RWPE1 (cell line): ENCODE results near the gene CHST3.
A peak's percentile ranks its signal among the peaks of the same experiment; 100 is the strongest.

Experiments used
- CTCF ChIA-PET: fragments of 350-600 bp; sonication (Branson Sonifier 250); formaldehyde crosslinking; extraction: SDS; loops from one replicate; lab custom pipeline; 2021; lab: Yijun Ruan, JAX
- POLR2A ChIA-PET: fragments of 400-600 bp; formaldehyde crosslinking; extraction: SDS; loops from one replicate; lab custom pipeline; 2020; ENCODE audit warnings: antibody characterized with exemption; ENCODE audit not compliant: low non-redundant PET; lab: Yijun Ruan, JAX
- DNase-seq: peaks from one replicate; pipeline ENCODE4 v3.0.0; 2012; ENCODE audit warnings: low spot score
- H3K27ac ChIP-seq: fragments of 450-650 bp; 2 replicates; pipeline ENCODE4 v1.5.1; 2017
- TF ChIP-seq, protein P1 (sequence below): fragments of 450-650 bp; conservative IDR thresholded peaks from 2 replicates; pipeline ENCODE4 v1.5.1; 2017; ENCODE audit warnings: low read depth, mild to moderate bottlenecking

Gene CHST3

DNA sequence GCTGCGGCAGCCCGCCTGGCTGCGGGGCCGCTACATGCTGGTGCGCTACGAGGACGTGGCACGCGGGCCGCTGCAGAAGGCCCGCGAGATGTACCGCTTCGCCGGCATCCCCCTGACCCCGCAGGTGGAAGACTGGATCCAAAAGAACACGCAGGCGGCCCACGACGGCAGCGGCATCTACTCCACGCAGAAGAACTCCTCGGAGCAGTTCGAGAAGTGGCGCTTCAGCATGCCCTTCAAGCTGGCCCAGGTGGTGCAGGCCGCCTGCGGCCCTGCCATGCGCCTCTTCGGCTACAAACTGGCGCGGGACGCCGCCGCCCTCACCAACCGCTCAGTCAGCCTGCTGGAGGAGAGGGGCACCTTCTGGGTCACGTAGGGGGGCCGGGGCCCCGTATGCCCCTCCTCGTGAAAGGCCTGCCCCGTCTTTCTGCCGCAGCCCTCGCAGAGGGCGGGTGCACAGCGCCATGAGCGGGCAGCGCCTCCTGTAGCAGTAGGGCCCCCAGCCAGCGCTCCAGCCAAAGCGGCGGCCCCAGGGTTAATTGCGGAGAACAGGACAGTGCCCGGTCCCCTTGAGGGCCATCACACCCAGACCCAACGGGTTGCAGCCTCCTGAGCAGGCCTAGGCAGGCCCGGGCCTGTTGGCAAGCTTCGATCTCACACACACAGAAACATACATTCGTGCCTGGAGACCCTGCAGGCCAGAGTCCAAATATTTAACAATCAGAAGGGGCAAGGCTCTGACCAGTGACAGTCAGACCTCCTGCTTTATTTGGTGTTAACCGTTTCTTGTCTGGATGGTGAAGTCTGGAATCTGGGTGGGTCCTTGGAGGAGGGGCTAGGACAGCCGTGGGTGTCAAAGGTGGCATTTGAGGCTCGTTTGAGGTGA, 44.1 kb downstream of the CHST3 start:
- peak overlapping the region; percentile 100 for H3K27ac ChIP-seq
- peak; percentile 60 for DNase-seq
- ChIA-PET CTCF (interaction anchor here (0.6 to 1.8 kb wide), 3 partner anchors 10 to 40 kb away, joined by 3 to 12 read pairs (median 5); no protein-coding TSS in a partner anchor), POLR2A (no interaction called here)
- TF ChIP-seq, protein P1, sequence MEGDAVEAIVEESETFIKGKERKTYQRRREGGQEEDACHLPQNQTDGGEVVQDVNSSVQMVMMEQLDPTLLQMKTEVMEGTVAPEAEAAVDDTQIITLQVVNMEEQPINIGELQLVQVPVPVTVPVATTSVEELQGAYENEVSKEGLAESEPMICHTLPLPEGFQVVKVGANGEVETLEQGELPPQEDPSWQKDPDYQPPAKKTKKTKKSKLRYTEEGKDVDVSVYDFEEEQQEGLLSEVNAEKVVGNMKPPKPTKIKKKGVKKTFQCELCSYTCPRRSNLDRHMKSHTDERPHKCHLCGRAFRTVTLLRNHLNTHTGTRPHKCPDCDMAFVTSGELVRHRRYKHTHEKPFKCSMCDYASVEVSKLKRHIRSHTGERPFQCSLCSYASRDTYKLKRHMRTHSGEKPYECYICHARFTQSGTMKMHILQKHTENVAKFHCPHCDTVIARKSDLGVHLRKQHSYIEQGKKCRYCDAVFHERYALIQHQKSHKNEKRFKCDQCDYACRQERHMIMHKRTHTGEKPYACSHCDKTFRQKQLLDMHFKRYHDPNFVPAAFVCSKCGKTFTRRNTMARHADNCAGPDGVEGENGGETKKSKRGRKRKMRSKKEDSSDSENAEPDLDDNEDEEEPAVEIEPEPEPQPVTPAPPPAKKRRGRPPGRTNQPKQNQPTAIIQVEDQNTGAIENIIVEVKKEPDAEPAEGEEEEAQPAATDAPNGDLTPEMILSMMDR: no peak

DNA sequence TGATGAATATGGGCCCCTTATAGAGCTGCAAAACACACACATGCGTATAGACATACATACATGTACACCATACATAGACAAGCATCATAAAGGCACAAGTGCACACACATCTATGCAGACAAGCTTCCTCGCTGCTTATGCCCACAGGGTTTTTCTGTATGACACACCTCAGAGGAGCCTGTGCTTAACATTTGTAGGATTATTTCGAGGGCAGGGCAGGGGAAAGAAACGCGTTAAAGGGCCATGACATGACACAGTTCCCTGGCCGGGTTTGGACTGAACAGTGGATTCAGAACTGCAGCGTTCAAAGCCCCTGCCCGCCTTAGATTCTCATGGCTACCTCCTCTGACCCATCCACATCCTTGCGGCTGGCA, 44.8 kb downstream of the CHST3 start:
- DNase-seq: peak; percentile 83
- ChIA-PET CTCF (interaction anchor here (1.8 kb wide), 1 partner anchor 40 kb away, joined by 12 read pairs; no protein-coding TSS in a partner anchor), POLR2A (no interaction called here)
- TF ChIP-seq, protein P1: no peak
- peak overlapping the region; percentile 100 for H3K27ac ChIP-seq

DNA sequence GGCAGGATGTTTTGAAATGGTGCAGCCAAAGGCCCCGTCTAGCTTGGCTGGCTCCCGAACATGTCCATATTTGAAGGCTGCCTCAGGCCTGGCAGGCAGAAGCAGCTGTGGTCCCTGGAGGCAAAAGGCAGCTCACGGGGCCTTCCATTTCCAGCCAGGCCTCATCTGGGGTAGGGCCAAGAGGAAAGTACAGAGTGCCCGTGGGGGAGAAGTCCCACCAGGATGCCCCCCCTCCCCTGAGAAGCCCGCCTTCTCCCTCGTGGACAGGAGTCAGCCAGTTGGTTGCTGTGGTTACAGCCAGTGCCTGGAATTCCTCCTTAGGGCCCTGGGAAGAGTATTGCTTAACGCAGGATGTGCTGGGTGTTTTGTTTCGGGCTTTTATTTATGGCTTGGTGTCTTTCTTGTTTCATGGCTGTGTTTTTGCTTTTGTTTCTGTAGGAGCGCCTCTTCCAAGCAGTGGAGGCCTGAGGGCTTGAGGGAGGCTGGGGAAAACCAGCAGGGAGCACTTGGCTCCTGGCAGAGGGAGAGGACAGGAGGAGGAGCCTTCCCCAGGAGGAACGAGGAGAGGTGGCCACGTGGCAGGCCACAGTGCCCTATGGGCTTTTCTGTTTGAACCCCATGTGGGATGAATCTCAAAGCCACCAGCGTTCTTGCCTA, 45.4 kb downstream of the CHST3 start:
- peak overlapping the region; percentile 100 for H3K27ac ChIP-seq
- DNase-seq: peak; percentile 93
- ChIA-PET POLR2A (no interaction called here), CTCF (interaction anchor here (0.8 to 1.8 kb wide), 5 partner anchors 10 to 113 kb away, joined by 4 to 12 read pairs (median 7); no protein-coding TSS in a partner anchor)
- TF ChIP-seq, protein P1: no peak

DNA sequence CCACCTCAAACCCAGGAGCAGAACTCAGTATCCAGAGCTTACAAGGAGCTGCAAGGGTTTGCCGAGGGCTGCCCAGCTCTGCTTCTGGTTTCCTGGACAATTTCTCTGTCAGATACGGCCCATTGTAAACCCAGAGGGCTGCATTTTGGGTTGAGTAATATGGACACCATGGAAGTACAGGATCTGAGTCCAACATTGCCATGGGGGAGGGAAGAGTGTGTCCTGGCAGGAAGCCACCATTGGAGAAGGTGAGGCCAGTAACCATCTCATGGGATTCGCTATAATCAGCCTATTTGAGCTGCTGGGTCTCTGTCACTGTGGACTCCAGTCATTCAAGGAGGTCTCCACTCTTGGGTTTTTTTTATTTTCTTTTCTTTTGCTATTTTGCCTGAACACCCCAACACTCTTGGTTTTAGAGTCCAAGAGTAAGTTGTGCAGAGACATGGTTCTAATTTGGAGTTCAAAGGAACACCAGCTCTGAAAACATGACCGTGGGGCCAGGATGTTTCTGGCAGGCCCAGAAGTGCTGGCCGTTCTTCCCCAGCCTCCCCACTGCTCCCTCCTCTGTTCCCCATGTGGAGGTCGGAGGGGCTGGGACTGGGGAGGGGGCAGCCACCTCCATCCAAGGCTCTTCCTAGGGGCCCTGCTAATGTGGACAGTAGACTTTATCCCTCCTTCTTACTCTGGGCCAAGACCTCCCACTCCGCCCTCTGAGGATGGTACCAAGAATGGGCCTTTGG, 46.2 kb downstream of the CHST3 start:
- peak overlapping the region; percentile 100 for H3K27ac ChIP-seq
- CTCF ChIA-PET: interaction anchor here (0.6 to 1.2 kb wide), 7 partner anchors 8 to 114 kb away, joined by 3 to 9 read pairs (median 5); no protein-coding TSS in a partner anchor
- POLR2A ChIA-PET: no interaction called here
- no peak for DNase-seq
- TF ChIP-seq, protein P1: no peak

DNA sequence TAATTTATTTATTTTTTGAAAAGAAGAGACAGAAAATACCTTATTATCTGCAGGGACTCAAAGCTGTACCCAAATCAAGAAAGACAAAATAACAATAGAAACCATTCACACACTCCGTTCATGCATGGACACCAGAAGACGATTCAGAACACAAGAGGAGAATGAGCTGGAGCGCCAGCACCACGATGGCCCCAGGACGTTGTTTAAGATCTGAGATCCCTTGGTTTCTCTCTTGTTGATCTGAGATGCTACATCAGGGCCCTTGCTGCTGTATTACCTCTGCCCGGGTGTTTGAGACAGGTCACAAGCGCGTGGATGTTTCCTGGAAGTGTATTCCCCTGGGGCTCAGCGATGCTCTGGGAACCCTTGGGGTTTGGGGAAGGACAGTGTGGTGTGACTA, 46.8 kb downstream of the CHST3 start:
- H3K27ac ChIP-seq: peak overlapping the region; percentile 100
- no peak for DNase-seq
- CTCF ChIA-PET: interaction anchor here (0.7 to 1.2 kb wide), 4 partner anchors 9 to 115 kb away, joined by 4 to 9 read pairs (median 5); no protein-coding TSS in a partner anchor
- POLR2A ChIA-PET: no interaction called here
- TF ChIP-seq, protein P1: no peak

DNA sequence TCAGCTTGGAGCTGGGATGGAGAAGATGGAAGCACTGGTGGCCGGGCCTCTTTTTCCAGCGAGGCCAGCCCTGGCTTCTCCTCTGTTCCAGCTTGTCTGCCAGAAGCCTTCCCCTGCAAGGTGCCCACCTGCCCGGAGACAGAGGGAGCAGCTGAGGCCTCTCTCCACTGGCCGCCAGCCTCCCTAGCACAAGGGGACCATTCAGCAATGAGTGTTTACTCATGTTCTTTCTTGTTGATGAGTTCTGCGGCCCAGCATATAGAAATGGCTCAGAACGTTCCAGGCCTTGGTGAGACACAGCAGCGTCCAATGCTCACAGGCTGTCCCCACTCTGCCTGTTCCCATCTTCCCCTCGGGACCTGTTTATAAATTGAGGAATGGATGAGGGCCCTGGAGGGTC, 47.3 kb downstream of the CHST3 start:
- no peak for DNase-seq
- POLR2A ChIA-PET: no interaction called here
- CTCF ChIA-PET: interaction anchor here (0.5 to 1.2 kb wide), 2 partner anchors 115 to 1147 kb away, joined by 3 to 6 read pairs; no protein-coding TSS in a partner anchor
- H3K27ac ChIP-seq: peak overlapping the region; percentile 100
- TF ChIP-seq, protein P1: no peak
